ENCODE measurements around the gene THSD7B. TPM values are rescaled to one million over a fixed set of nuclear protein-coding genes. Genes with fewer than 3 reads are reported as not detected.

Gene THSD7B
- total RNA-seq, 4 donors from 2014 or later = under 0.01 to 0.29 (median 0.03) TPM

DNA sequence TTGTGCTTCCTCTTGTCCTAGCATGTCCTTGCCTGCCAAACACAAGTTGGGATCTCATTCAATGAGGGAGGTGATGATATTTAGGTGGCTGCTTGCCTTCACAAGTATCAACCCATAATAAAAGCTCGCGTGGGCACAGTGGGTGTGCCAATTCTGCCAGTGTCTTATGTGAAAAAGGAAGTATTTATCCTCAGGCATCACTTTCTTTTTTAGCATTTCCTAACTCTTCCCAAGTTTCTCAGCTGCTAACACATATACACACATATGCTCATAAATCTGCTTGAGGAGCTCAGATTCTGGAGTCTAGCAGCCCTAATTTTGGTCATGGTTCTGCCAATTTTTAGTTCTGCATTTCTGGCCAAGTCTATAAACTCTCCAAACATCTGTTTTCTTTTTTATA is 879.4 kb downstream of the THSD7B start:
- Histone ChIP-seq H3K27me3 (no peaks in the 10 kb centered on the region), H3K36me3 (no peaks in the 10 kb centered on the region), H3K27ac (replicated peaks in 1 of 4) (no peak overlapping the region), H3K4me3 (no peak overlapping the region), H3K4me1 (peaks cover 0 to 8% (median 3%) of the 10 kb centered on the region in 4 donors), H3K9me3 (no peaks in the 10 kb centered on the region)
- DNase-seq (ENCODE audit: extremely low spot score) = no peak
- 95% methylated on average over 2 of the region's 2 CpGs for WGBS
- no peak for TF ChIP-seq POLR2A (IDR thresholded peaks at IDR 0.05; ENCODE audit: low read depth)
- TF ChIP-seq POLR2AphosphoS5 (IDR thresholded peaks at IDR 0.05) = no peak
- TF ChIP-seq EP300 (IDR thresholded peaks at IDR 0.05) = no peak
- TF ChIP-seq, protein P1, sequence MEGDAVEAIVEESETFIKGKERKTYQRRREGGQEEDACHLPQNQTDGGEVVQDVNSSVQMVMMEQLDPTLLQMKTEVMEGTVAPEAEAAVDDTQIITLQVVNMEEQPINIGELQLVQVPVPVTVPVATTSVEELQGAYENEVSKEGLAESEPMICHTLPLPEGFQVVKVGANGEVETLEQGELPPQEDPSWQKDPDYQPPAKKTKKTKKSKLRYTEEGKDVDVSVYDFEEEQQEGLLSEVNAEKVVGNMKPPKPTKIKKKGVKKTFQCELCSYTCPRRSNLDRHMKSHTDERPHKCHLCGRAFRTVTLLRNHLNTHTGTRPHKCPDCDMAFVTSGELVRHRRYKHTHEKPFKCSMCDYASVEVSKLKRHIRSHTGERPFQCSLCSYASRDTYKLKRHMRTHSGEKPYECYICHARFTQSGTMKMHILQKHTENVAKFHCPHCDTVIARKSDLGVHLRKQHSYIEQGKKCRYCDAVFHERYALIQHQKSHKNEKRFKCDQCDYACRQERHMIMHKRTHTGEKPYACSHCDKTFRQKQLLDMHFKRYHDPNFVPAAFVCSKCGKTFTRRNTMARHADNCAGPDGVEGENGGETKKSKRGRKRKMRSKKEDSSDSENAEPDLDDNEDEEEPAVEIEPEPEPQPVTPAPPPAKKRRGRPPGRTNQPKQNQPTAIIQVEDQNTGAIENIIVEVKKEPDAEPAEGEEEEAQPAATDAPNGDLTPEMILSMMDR (IDR thresholded peaks at IDR 0.05) = no peak
- intact Hi-C loops (cut with DNase I) = no loop called here

DNA sequence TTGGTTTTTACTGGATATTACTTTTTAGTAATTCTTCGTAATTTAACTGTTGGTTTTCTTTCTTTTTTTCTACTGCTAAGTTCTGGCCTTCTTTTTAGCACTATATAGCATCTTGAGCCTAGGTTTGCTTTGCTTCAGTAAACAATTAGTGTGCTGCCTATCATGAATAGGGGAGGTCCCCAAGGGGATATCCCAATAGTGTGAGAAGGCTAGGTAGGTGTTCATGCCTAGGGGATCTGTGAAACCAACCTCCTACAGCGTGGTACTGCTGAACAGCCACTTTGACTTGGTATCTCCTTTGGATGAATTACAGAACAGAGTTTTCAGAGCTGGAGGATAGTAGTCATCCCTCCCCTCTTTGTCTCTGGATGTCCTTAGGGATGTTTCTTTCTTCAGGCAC is 888.7 kb downstream of the THSD7B start:
- intact Hi-C loops (cut with DNase I) = no loop called here
- Histone ChIP-seq H3K27ac (replicated peaks in 1 of 4) (no peak overlapping the region), H3K4me1 (peaks cover 0 to 7% (median 5%) of the 10 kb centered on the region in 4 donors), H3K9me3 (peaks cover 0 to 4% (median 0%) of the 10 kb centered on the region in 4 donors), H3K36me3 (no peaks in the 10 kb centered on the region), H3K4me3 (no peak overlapping the region), H3K27me3 (no peaks in the 10 kb centered on the region)
- TF ChIP-seq POLR2A (IDR thresholded peaks at IDR 0.05; ENCODE audit: low read depth) = no peak
- TF ChIP-seq, protein P1 (IDR thresholded peaks at IDR 0.05) = no peak
- TF ChIP-seq EP300 (IDR thresholded peaks at IDR 0.05) = no peak
- TF ChIP-seq POLR2AphosphoS5 (IDR thresholded peaks at IDR 0.05) = no peak
- WGBS = 72% methylated on average over 2 of the region's 2 CpGs
- DNase-seq (ENCODE audit: extremely low spot score) = no peak

DNA sequence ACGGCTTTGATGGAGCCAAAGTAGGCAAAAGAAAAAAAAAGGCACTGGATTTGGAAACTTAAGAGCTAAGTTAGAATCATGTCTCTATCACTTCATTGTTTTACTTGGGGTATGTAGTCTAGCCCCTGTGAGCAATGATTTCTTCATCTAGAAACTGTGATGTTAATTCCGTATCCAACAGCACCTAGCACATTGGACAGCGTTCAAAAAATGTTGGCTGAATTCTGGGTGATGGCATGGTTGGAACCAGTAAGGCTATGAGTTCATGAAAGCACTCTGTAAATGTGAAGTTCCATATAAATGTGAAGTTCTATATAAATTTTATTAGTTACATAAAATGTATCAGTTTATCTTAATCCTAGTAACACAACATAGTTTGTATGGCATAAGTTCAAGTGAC is 890.5 kb downstream of the THSD7B start:
- TF ChIP-seq POLR2AphosphoS5 (IDR thresholded peaks at IDR 0.05) (no peak), EP300 (IDR thresholded peaks at IDR 0.05) (no peak), POLR2A (IDR thresholded peaks at IDR 0.05; ENCODE audit: low read depth) (no peak)
- TF ChIP-seq, protein P1 (IDR thresholded peaks at IDR 0.05) = no peak
- peaks cover 0 to 4% (median 0%) of the 10 kb centered on the region in 4 donors for H3K9me3 ChIP-seq
- H3K27ac ChIP-seq (replicated peaks in 1 of 4) = no peak overlapping the region
- WGBS = 55% methylated on average over 3 of the region's 3 CpGs
- no peaks in the 10 kb centered on the region for H3K36me3 ChIP-seq
- H3K4me3 ChIP-seq = no peak overlapping the region
- DNase-seq (ENCODE audit: extremely low spot score) = no peak
- no peaks in the 10 kb centered on the region for H3K27me3 ChIP-seq
- intact Hi-C loops (cut with DNase I) = no loop called here
- H3K4me1 ChIP-seq = peaks cover 0 to 8% (median 6%) of the 10 kb centered on the region in 4 donors

DNA sequence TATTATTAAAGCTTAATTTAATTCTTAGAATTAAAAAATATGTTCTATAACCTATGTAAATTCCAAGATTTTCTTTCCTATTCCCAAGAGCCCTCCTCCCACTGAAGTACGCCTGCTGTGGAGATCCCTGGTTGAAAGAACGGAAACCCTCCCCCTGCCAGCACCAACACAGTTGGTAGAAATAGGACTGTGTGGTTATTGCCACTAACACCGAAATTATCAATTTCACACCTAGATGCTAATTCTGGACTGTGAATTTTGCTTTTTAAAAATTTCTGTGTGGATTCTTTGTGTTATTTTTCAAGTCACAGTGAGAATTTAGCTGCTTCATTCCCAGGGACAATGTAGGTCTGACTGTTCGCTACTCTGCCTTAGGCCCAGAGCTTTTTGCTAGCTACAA is 893.1 kb downstream of the THSD7B start:
- WGBS = 91% methylated on average over 4 of the region's 4 CpGs
- peaks cover 0 to 8% (median 6%) of the 10 kb centered on the region in 4 donors for H3K4me1 ChIP-seq
- TF ChIP-seq, protein P1 (IDR thresholded peaks at IDR 0.05) = no peak
- TF ChIP-seq POLR2A (IDR thresholded peaks at IDR 0.05; ENCODE audit: low read depth) (no peak), EP300 (IDR thresholded peaks at IDR 0.05) (no peak)
- intact Hi-C loops (cut with DNase I) = no loop called here
- no peaks in the 10 kb centered on the region for H3K9me3 ChIP-seq
- H3K36me3 ChIP-seq = no peaks in the 10 kb centered on the region
- no peak overlapping the region for H3K27ac ChIP-seq (replicated peaks in 1 of 4)
- DNase-seq (ENCODE audit: extremely low spot score) = no peak
- H3K27me3 ChIP-seq = no peaks in the 10 kb centered on the region
- no peak overlapping the region for H3K4me3 ChIP-seq

DNA sequence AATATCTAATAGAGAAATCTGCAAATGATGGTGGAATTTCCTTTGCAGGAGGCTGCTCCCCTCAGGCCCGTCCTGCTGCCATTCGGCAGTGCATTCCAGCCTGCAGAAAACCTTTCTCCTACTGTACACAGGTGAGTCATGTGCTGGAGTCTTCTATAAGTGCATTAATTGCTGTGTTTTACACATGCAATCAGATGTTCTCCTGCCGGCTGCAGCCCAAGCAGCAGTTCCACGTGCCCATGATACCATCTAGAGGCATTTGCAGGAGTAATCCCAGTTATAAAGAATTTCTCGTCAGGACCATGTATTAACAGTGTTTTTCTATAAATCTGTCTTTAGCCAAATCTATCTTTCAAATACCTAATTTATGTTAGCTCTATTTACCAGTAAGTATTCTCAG is 894.3 kb downstream of the THSD7B start:
- Histone ChIP-seq H3K36me3 (no peaks in the 10 kb centered on the region), H3K27ac (replicated peaks in 1 of 4) (no peak overlapping the region), H3K27me3 (no peaks in the 10 kb centered on the region), H3K4me1 (peaks cover 0 to 8% (median 6%) of the 10 kb centered on the region in 4 donors), H3K9me3 (no peaks in the 10 kb centered on the region), H3K4me3 (no peak overlapping the region)
- intact Hi-C loops (cut with DNase I) = no loop called here
- TF ChIP-seq POLR2A (IDR thresholded peaks at IDR 0.05; ENCODE audit: low read depth) (no peak), EP300 (IDR thresholded peaks at IDR 0.05) (no peak), POLR2AphosphoS5 (IDR thresholded peaks at IDR 0.05) (no peak)
- TF ChIP-seq, protein P1 (IDR thresholded peaks at IDR 0.05) = peak; percentile 20 to 45 (median 24)
- 55% methylated on average over 5 of the region's 5 CpGs for WGBS
- DNase-seq (ENCODE audit: extremely low spot score) = no peak

Data from esophagus muscularis mucosa (tissue), 4 donors.